BLaER1 treated with 17β-estradiol and CSF1 and Interleukin-3, amounts not matched to agents 10 nM and 100 nM (cell line): ENCODE data around the gene GSN.

Experiments
- H3K27ac ChIP-seq, 11 experiments: shearing (Covaris generic); formaldehyde crosslinking; 2 replicates each; pipeline ENCODE4 v1.8.1; 2022
- H3K27me3 ChIP-seq, 11 experiments: shearing (Covaris generic); formaldehyde crosslinking; 2 replicates each; pipeline ENCODE4 v1.8.1; 2022
- H3K36me3 ChIP-seq, 11 experiments: shearing (Covaris generic); formaldehyde crosslinking; 2 replicates each; pipeline ENCODE4 v1.8.1; 2022
- H3K4me1 ChIP-seq, 10 experiments: shearing (Covaris generic); formaldehyde crosslinking; 2 replicates each; pipeline ENCODE4 v1.8.1; 2022
- H3K4me2 ChIP-seq, 11 experiments: shearing (Covaris generic); formaldehyde crosslinking; 2 replicates each; pipeline ENCODE4 v1.8.1; 2022
- H3K4me3 ChIP-seq, 10 experiments: shearing (Covaris generic); formaldehyde crosslinking; 2 replicates each; pipeline ENCODE4 v1.8.1; 2022
- H3K9ac ChIP-seq, 11 experiments: shearing (Covaris generic); formaldehyde crosslinking; 2 replicates each; pipeline ENCODE4 v1.8.1; 2022
- H3K9me3 ChIP-seq, 11 experiments: shearing (Covaris generic); formaldehyde crosslinking; replicated peaks in 1 of 11; 2 replicates each; pipeline ENCODE4 v1.8.1; 2022
- H4K20me1 ChIP-seq, 11 experiments: shearing (Covaris generic); formaldehyde crosslinking; 2 replicates each; pipeline ENCODE4 v1.8.1; 2022
- Cebpa-rat ChIP-seq, 11 experiments: shearing (Covaris generic); IDR thresholded peaks; 2 replicates each; pipeline ENCODE4 v1.8.1; 2022

Gene GSN

GRCh38 chr9:121298016-121298538, 30.1 kb downstream of the GSN start:
- Histone ChIP-seq H3K4me1 (peaks cover 53 to 78% (median 62%) of the 10 kb centered on the region in 10 experiments), H3K36me3 (peaks cover 4 to 54% (median 6%) of the 10 kb centered on the region in 11 experiments; a peak in 13 of 22 replicates), H3K4me2 (peak overlapping the region; percentile 90 to 99 (median 96)), H3K4me3 (no peak overlapping the region; a peak in 1 of 20 replicates), H3K9ac (peak overlapping the region in 1 of 11 experiments; percentile 15; a peak in 2 of 22 replicates), H3K9me3 (no peaks in the 10 kb centered on the region), H3K27ac (peak overlapping the region in 7 of 11 experiments; percentile 4 to 64 (median 43); a peak in 12 of 22 replicates), H4K20me1 (peaks cover 0 to 89% (median 0%) of the 10 kb centered on the region in 11 experiments; a peak in 5 of 22 replicates), H3K27me3 (peaks cover 0 to 11% (median 0%) of the 10 kb centered on the region in 11 experiments; a peak in 4 of 22 replicates)
- no peak for TF ChIP-seq Cebpa-rat (IDR thresholded peaks at IDR 0.05)

GRCh38 chr9:121298689-121299466, 30.9 kb downstream of the GSN start:
- Histone ChIP-seq H3K4me3 (peak overlapping the region; percentile 51 to 76 (median 67)), H3K27ac (peak overlapping the region in 7 of 11 experiments; percentile 0 to 64 (median 48); a peak in 9 of 22 replicates), H3K9me3 (no peaks in the 10 kb centered on the region), H3K9ac (peak overlapping the region; percentile 61 to 80 (median 74); a peak in 20 of 22 replicates), H4K20me1 (peaks cover 0 to 89% (median 0%) of the 10 kb centered on the region in 11 experiments; a peak in 5 of 22 replicates), H3K36me3 (peaks cover 8 to 57% (median 14%) of the 10 kb centered on the region in 11 experiments; a peak in 14 of 22 replicates), H3K4me1 (peaks cover 45 to 71% (median 54%) of the 10 kb centered on the region in 10 experiments), H3K4me2 (peak overlapping the region; percentile 90 to 99 (median 96)), H3K27me3 (peaks cover 0 to 11% (median 0%) of the 10 kb centered on the region in 11 experiments; a peak in 4 of 22 replicates)
- no peak for TF ChIP-seq Cebpa-rat (IDR thresholded peaks at IDR 0.05)

GRCh38 chr9:121299467-121300282, 31.7 kb downstream of the GSN start:
- Histone ChIP-seq H3K36me3 (peaks cover 12 to 57% (median 21%) of the 10 kb centered on the region in 11 experiments; a peak in 16 of 22 replicates), H3K9ac (peak overlapping the region; percentile 61 to 80 (median 74)), H3K4me3 (peak overlapping the region; percentile 51 to 76 (median 67)), H3K27ac (peak overlapping the region in 10 of 11 experiments; percentile 19 to 64 (median 49); a peak in 19 of 22 replicates), H3K4me1 (peaks cover 39 to 71% (median 48%) of the 10 kb centered on the region in 10 experiments), H3K27me3 (peaks cover 0 to 11% (median 0%) of the 10 kb centered on the region in 11 experiments; a peak in 4 of 22 replicates), H4K20me1 (peaks cover 0 to 89% (median 0%) of the 10 kb centered on the region in 11 experiments; a peak in 5 of 22 replicates), H3K4me2 (peak overlapping the region; percentile 90 to 99 (median 96)), H3K9me3 (no peaks in the 10 kb centered on the region)
- TF ChIP-seq Cebpa-rat (IDR thresholded peaks at IDR 0.05), result no peak

- Histone ChIP-seq H3K9ac (peak overlapping the region; percentile 61 to 80 (median 74)), H3K4me2 (peak overlapping the region; percentile 90 to 99 (median 96)), H3K9me3 (no peaks in the 10 kb centered on the region), H3K4me1 (peaks cover 48 to 74% (median 55%) of the 10 kb centered on the region in 10 experiments), H3K27ac (peak overlapping the region in 8 of 11 experiments; percentile 19 to 64 (median 51); a peak in 11 of 22 replicates), H3K27me3 (peaks cover 0 to 11% (median 0%) of the 10 kb centered on the region in 11 experiments; a peak in 4 of 22 replicates), H3K4me3 (peak overlapping the region; percentile 51 to 76 (median 67)), H3K36me3 (peaks cover 14 to 57% (median 26%) of the 10 kb centered on the region in 11 experiments; a peak in 16 of 22 replicates), H4K20me1 (peaks cover 0 to 89% (median 0%) of the 10 kb centered on the region in 11 experiments; a peak in 5 of 22 replicates)
- no peak for TF ChIP-seq Cebpa-rat (IDR thresholded peaks at IDR 0.05)
Observed at GRCh38 chr9:121300283-121301119, 32.5 kb downstream of the GSN start.

GRCh38 chr9:121301881-121302286, 33.9 kb downstream of the GSN start:
- Histone ChIP-seq H3K27ac (no peak overlapping the region), H3K9ac (no peak overlapping the region), H3K4me1 (peaks cover 55 to 67% (median 63%) of the 10 kb centered on the region in 10 experiments), H3K4me3 (no peak overlapping the region), H3K36me3 (peaks cover 14 to 61% (median 26%) of the 10 kb centered on the region in 11 experiments; a peak in 16 of 22 replicates), H4K20me1 (peaks cover 0 to 84% (median 0%) of the 10 kb centered on the region in 11 experiments; a peak in 5 of 22 replicates), H3K9me3 (no peaks in the 10 kb centered on the region), H3K4me2 (peak overlapping the region in 2 of 11 experiments; percentile 7 to 10; a peak in 1 of 22 replicates), H3K27me3 (peaks cover 0 to 11% (median 0%) of the 10 kb centered on the region in 11 experiments; a peak in 4 of 22 replicates)
- no peak for TF ChIP-seq Cebpa-rat (IDR thresholded peaks at IDR 0.05)

GRCh38 chr9:121302341-121302740, 34.4 kb downstream of the GSN start:
- TF ChIP-seq Cebpa-rat (IDR thresholded peaks at IDR 0.05), result no peak
- Histone ChIP-seq H3K9me3 (no peaks in the 10 kb centered on the region), H3K27me3 (peaks cover 0 to 11% (median 0%) of the 10 kb centered on the region in 11 experiments; a peak in 4 of 22 replicates), H3K4me2 (no peak overlapping the region), H3K4me3 (no peak overlapping the region), H3K36me3 (peaks cover 14 to 66% (median 26%) of the 10 kb centered on the region in 11 experiments; a peak in 16 of 22 replicates), H3K27ac (no peak overlapping the region), H3K9ac (no peak overlapping the region), H4K20me1 (peaks cover 0 to 81% (median 0%) of the 10 kb centered on the region in 11 experiments; a peak in 5 of 22 replicates), H3K4me1 (peaks cover 53 to 69% (median 62%) of the 10 kb centered on the region in 10 experiments)

GRCh38 chr9:121302786-121303185, 34.8 kb downstream of the GSN start:
- Histone ChIP-seq H3K27me3 (peaks cover 0 to 11% (median 0%) of the 10 kb centered on the region in 11 experiments; a peak in 4 of 22 replicates), H3K9ac (no peak overlapping the region), H3K4me2 (no peak overlapping the region), H4K20me1 (peaks cover 0 to 82% (median 0%) of the 10 kb centered on the region in 11 experiments; a peak in 5 of 22 replicates), H3K4me1 (peaks cover 49 to 69% (median 62%) of the 10 kb centered on the region in 10 experiments), H3K4me3 (no peak overlapping the region), H3K9me3 (no peaks in the 10 kb centered on the region), H3K27ac (no peak overlapping the region), H3K36me3 (peaks cover 14 to 70% (median 26%) of the 10 kb centered on the region in 11 experiments; a peak in 16 of 22 replicates)
- TF ChIP-seq Cebpa-rat (IDR thresholded peaks at IDR 0.05), result no peak
